ENCODE measurements around the gene TBC1D22A. TPM values are rescaled to one million over a fixed set of nuclear protein-coding genes. Genes with fewer than 3 reads are reported as not detected.

TBC1D22A gene
- polyA plus RNA-seq, 2 donors: 15.1 to 17.4 TPM

- Histone ChIP-seq H3K4me1 (ENCODE audit: control insufficient read depth in 2 of 2, insufficient read depth in 2 of 2, low read length in 1 of 2) (peaks cover 2 to 9% of the 10 kb centered on the region in 2 donors), H3K27me3 (ENCODE audit: control insufficient read depth in 1 of 2, insufficient read depth in 2 of 2, low read length in 2 of 2) (no peaks in the 10 kb centered on the region), H3K36me3 (ENCODE audit: control insufficient read depth in 2 of 2, insufficient read depth in 2 of 2, low read length in 1 of 2) (peaks cover 2 to 33% of the 10 kb centered on the region in 2 donors), H3K9me3 (ENCODE audit: control insufficient read depth in 2 of 2, insufficient read depth in 1 of 2, low read depth in 1 of 2, low read length in 1 of 2) (no peaks in the 10 kb centered on the region), H3K27ac (ENCODE audit: low read depth in 2 of 2, low read length in 1 of 2) (peak overlapping the region in 1 of 2 donors; percentile 90), H3K4me3 (ENCODE audit: low read depth in 1 of 2, low read length in 2 of 2) (no peak overlapping the region)
- WGBS, 2 donors: 64 to 66% methylated on average over 20 of the region's 20 CpGs
Observed at GRCh38 chr22:46792061-46792796, 29.8 kb downstream of the TBC1D22A start.

DNA sequence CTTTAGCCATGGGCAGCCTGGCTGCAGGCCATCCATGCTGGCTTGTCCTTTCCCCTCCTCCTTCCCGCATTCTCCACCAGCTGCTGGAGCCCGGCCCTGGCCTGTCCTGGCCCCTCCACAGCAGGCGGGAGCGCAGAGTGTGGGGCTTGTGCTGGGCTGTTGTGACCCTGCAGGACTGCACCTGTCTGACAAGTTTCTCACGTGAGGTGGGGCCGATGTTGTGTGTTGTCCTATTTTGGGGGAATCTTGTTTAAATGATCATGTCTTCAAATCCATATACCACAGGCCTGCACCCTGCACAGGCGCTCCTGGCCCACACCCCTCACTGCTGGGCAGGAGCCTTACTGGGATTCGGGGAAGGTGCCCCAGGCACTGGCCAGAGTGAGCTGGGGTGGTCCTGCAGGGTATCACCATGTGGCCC, 30.4 kb downstream of the TBC1D22A start:
- peaks cover 3 to 35% of the 10 kb centered on the region in 2 donors for H3K36me3 ChIP-seq (ENCODE audit: control insufficient read depth in 2 of 2, insufficient read depth in 2 of 2, low read length in 1 of 2)
- no peaks in the 10 kb centered on the region for H3K27me3 ChIP-seq (ENCODE audit: control insufficient read depth in 1 of 2, insufficient read depth in 2 of 2, low read length in 2 of 2)
- peaks cover 2 to 9% of the 10 kb centered on the region in 2 donors for H3K4me1 ChIP-seq (ENCODE audit: control insufficient read depth in 2 of 2, insufficient read depth in 2 of 2, low read length in 1 of 2)
- WGBS, 2 donors: 66 to 74% methylated on average over 8 of the region's 8 CpGs
- no peaks in the 10 kb centered on the region for H3K9me3 ChIP-seq (ENCODE audit: control insufficient read depth in 2 of 2, insufficient read depth in 1 of 2, low read depth in 1 of 2, low read length in 1 of 2)
- H3K27ac ChIP-seq (ENCODE audit: low read depth in 2 of 2, low read length in 1 of 2): no peak overlapping the region
- H3K4me3 ChIP-seq (ENCODE audit: low read depth in 1 of 2, low read length in 2 of 2): no peak overlapping the region

GRCh38 chr22:46793497-46793896, 31.0 kb downstream of the TBC1D22A start:
- peaks cover 2 to 9% of the 10 kb centered on the region in 2 donors for H3K4me1 ChIP-seq (ENCODE audit: control insufficient read depth in 2 of 2, insufficient read depth in 2 of 2, low read length in 1 of 2)
- H3K9me3 ChIP-seq (ENCODE audit: control insufficient read depth in 2 of 2, insufficient read depth in 1 of 2, low read depth in 1 of 2, low read length in 1 of 2): no peaks in the 10 kb centered on the region
- H3K4me3 ChIP-seq (ENCODE audit: low read depth in 1 of 2, low read length in 2 of 2): no peak overlapping the region
- WGBS, 2 donors: 88 to 93% methylated on average over 22 to 23 of the region's 23 CpGs
- H3K27me3 ChIP-seq (ENCODE audit: control insufficient read depth in 1 of 2, insufficient read depth in 2 of 2, low read length in 2 of 2): no peaks in the 10 kb centered on the region
- peaks cover 3 to 35% of the 10 kb centered on the region in 2 donors for H3K36me3 ChIP-seq (ENCODE audit: control insufficient read depth in 2 of 2, insufficient read depth in 2 of 2, low read length in 1 of 2)
- no peak overlapping the region for H3K27ac ChIP-seq (ENCODE audit: low read depth in 2 of 2, low read length in 1 of 2)

DNA sequence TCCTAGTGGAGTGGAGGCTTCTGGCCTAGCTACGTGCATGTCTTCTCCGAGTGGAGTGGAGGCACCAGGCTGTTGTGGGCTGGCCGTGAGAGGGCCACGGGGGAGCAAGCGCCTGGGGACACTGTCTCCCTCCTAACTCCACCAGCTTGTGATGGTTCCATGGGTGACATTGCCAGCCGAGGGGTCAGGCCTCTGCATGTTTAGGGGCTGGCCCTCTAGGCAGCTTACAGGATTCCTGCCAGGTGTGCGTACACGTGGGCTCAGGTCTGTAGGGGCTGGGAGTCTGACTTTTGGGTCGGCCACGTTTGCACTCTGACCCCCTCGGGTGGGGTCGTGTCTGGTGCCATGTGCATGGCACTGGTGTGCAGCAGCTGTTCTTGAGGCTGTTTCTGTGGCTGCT, 31.6 kb downstream of the TBC1D22A start:
- Histone ChIP-seq H3K36me3 (ENCODE audit: control insufficient read depth in 2 of 2, insufficient read depth in 2 of 2, low read length in 1 of 2) (peaks cover 3 to 35% of the 10 kb centered on the region in 2 donors), H3K4me3 (ENCODE audit: low read depth in 1 of 2, low read length in 2 of 2) (no peak overlapping the region), H3K27ac (ENCODE audit: low read depth in 2 of 2, low read length in 1 of 2) (no peak overlapping the region), H3K9me3 (ENCODE audit: control insufficient read depth in 2 of 2, insufficient read depth in 1 of 2, low read depth in 1 of 2, low read length in 1 of 2) (no peaks in the 10 kb centered on the region), H3K27me3 (ENCODE audit: control insufficient read depth in 1 of 2, insufficient read depth in 2 of 2, low read length in 2 of 2) (no peaks in the 10 kb centered on the region), H3K4me1 (ENCODE audit: control insufficient read depth in 2 of 2, insufficient read depth in 2 of 2, low read length in 1 of 2) (peaks cover 2 to 9% of the 10 kb centered on the region in 2 donors)
- WGBS, 2 donors: 86 to 89% methylated on average over 12 of the region's 12 CpGs

DNA sequence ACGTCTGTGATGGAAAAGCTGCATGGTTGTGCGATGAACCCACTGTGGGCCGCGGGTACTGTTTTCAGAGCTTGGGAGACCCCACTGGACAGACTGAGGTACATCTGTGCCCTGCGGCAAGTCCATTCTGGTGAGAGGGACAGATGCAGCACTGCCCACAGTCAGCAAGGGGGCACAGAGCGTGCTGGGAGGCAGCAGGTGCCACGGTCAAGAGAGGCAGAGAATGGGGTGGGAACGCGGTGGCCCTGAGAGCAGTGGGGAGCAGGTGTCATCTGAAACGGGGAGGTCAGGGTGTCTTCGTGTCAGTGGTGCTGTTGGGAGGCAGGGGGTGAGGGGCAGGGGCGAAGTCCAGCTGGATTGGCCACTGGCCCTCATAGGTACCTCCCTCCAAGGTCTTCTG, 32.0 kb downstream of the TBC1D22A start:
- WGBS, 2 donors: 92 to 95% methylated on average over 12 of the region's 12 CpGs
- Histone ChIP-seq H3K27ac (ENCODE audit: low read depth in 2 of 2, low read length in 1 of 2) (no peak overlapping the region), H3K36me3 (ENCODE audit: control insufficient read depth in 2 of 2, insufficient read depth in 2 of 2, low read length in 1 of 2) (peaks cover 5 to 35% of the 10 kb centered on the region in 2 donors), H3K27me3 (ENCODE audit: control insufficient read depth in 1 of 2, insufficient read depth in 2 of 2, low read length in 2 of 2) (no peaks in the 10 kb centered on the region), H3K4me3 (ENCODE audit: low read depth in 1 of 2, low read length in 2 of 2) (no peak overlapping the region), H3K4me1 (ENCODE audit: control insufficient read depth in 2 of 2, insufficient read depth in 2 of 2, low read length in 1 of 2) (peaks cover 2 to 9% of the 10 kb centered on the region in 2 donors), H3K9me3 (ENCODE audit: control insufficient read depth in 2 of 2, insufficient read depth in 1 of 2, low read depth in 1 of 2, low read length in 1 of 2) (no peaks in the 10 kb centered on the region)

- no peak overlapping the region for H3K4me3 ChIP-seq (ENCODE audit: low read depth in 1 of 2, low read length in 2 of 2)
- H3K27me3 ChIP-seq (ENCODE audit: control insufficient read depth in 1 of 2, insufficient read depth in 2 of 2, low read length in 2 of 2): no peaks in the 10 kb centered on the region
- H3K4me1 ChIP-seq (ENCODE audit: control insufficient read depth in 2 of 2, insufficient read depth in 2 of 2, low read length in 1 of 2): peaks cover 2 to 9% of the 10 kb centered on the region in 2 donors
- H3K27ac ChIP-seq (ENCODE audit: low read depth in 2 of 2, low read length in 1 of 2): no peak overlapping the region
- WGBS, 2 donors: 91% methylated on average over 9 of the region's 9 CpGs
- no peaks in the 10 kb centered on the region for H3K9me3 ChIP-seq (ENCODE audit: control insufficient read depth in 2 of 2, insufficient read depth in 1 of 2, low read depth in 1 of 2, low read length in 1 of 2)
- H3K36me3 ChIP-seq (ENCODE audit: control insufficient read depth in 2 of 2, insufficient read depth in 2 of 2, low read length in 1 of 2): peaks cover 12 to 39% of the 10 kb centered on the region in 2 donors
Observed at GRCh38 chr22:46795140-46795539, 32.7 kb downstream of the TBC1D22A start.

DNA sequence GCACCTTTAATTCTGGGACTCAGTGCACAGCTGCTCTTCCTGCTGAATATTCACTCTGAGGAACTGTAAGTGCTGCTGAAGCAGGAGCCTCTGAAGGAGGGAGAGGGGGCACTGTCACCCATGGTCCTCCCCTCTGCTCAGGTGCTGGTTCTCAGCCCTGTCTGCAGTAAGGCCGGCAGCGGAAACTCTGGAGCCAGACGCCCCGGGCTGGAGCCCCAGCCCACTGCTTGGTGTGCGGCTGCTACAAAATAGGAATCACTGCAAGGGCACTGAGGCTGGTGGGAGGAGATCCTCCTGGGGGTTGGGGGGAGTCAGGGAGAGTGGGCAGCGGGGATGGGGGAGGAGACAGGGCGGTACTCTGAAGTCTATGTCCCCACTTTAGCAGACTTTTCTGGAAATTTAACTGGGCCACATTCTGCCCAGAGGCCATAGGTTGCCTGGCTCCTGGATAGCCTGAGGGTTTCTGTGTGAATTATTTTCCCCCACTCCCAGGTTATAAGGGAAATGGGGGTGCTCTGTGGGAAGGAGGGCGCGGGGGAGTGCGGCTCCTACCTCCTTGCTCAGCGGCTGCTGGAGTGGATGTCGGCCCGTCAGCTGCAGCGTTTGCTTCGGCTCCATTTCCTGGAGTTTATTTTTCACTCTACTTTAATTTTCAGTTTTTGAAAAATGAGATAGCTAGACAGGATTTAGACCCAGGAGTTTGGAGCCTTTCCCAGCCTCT, 33.6 kb downstream of the TBC1D22A start:
- Histone ChIP-seq H3K4me3 (ENCODE audit: low read depth in 1 of 2, low read length in 2 of 2) (no peak overlapping the region), H3K27me3 (ENCODE audit: control insufficient read depth in 1 of 2, insufficient read depth in 2 of 2, low read length in 2 of 2) (no peaks in the 10 kb centered on the region), H3K27ac (ENCODE audit: low read depth in 2 of 2, low read length in 1 of 2) (no peak overlapping the region), H3K36me3 (ENCODE audit: control insufficient read depth in 2 of 2, insufficient read depth in 2 of 2, low read length in 1 of 2) (peaks cover 14 to 42% of the 10 kb centered on the region in 2 donors), H3K9me3 (ENCODE audit: control insufficient read depth in 2 of 2, insufficient read depth in 1 of 2, low read depth in 1 of 2, low read length in 1 of 2) (no peaks in the 10 kb centered on the region), H3K4me1 (ENCODE audit: control insufficient read depth in 2 of 2, insufficient read depth in 2 of 2, low read length in 1 of 2) (peaks cover 2 to 9% of the 10 kb centered on the region in 2 donors)
- WGBS, 2 donors: 85 to 89% methylated on average over 15 of the region's 15 CpGs

GRCh38 chr22:46796566-46797195, 34.2 kb downstream of the TBC1D22A start:
- Histone ChIP-seq H3K9me3 (ENCODE audit: control insufficient read depth in 2 of 2, insufficient read depth in 1 of 2, low read depth in 1 of 2, low read length in 1 of 2) (no peaks in the 10 kb centered on the region), H3K4me1 (ENCODE audit: control insufficient read depth in 2 of 2, insufficient read depth in 2 of 2, low read length in 1 of 2) (peaks cover 2 to 9% of the 10 kb centered on the region in 2 donors), H3K27me3 (ENCODE audit: control insufficient read depth in 1 of 2, insufficient read depth in 2 of 2, low read length in 2 of 2) (no peaks in the 10 kb centered on the region), H3K36me3 (ENCODE audit: control insufficient read depth in 2 of 2, insufficient read depth in 2 of 2, low read length in 1 of 2) (peaks cover 14 to 47% of the 10 kb centered on the region in 2 donors), H3K4me3 (ENCODE audit: low read depth in 1 of 2, low read length in 2 of 2) (no peak overlapping the region), H3K27ac (ENCODE audit: low read depth in 2 of 2, low read length in 1 of 2) (no peak overlapping the region)
- WGBS, 2 donors: 83 to 90% methylated on average over 17 of the region's 17 CpGs

- H3K36me3 ChIP-seq (ENCODE audit: control insufficient read depth in 2 of 2, insufficient read depth in 2 of 2, low read length in 1 of 2): peaks cover 14 to 52% of the 10 kb centered on the region in 2 donors
- H3K4me1 ChIP-seq (ENCODE audit: control insufficient read depth in 2 of 2, insufficient read depth in 2 of 2, low read length in 1 of 2): peaks cover 0 to 5% of the 10 kb centered on the region in 2 donors
- H3K27me3 ChIP-seq (ENCODE audit: control insufficient read depth in 1 of 2, insufficient read depth in 2 of 2, low read length in 2 of 2): no peaks in the 10 kb centered on the region
- 53 to 65% methylated on average over 17 of the region's 17 CpGs for WGBS, 2 donors
- H3K27ac ChIP-seq (ENCODE audit: low read depth in 2 of 2, low read length in 1 of 2): no peak overlapping the region
- H3K4me3 ChIP-seq (ENCODE audit: low read depth in 1 of 2, low read length in 2 of 2): no peak overlapping the region
- no peaks in the 10 kb centered on the region for H3K9me3 ChIP-seq (ENCODE audit: control insufficient read depth in 2 of 2, insufficient read depth in 1 of 2, low read depth in 1 of 2, low read length in 1 of 2)
Observed at GRCh38 chr22:46797355-46797754, 34.9 kb downstream of the TBC1D22A start.
